Neural cell (in vitro differentiated cells): Measurements from ENCODE around the gene CARHSP1. TPM values are rescaled to one million over a fixed set of nuclear protein-coding genes. Genes with fewer than 3 reads are reported as not detected.

ENCODE experiments used
- H2AFZ ChIP-seq: fragments of 200-600, 300-800 bp; sonication (generic), shearing (Covaris generic); 2 replicates; pipeline ENCODE4 v1.6.0; 2014; ENCODE audit warnings: low read depth, mild to moderate bottlenecking, antibody characterized with exemption, low read length, moderate library complexity
- H3F3A ChIP-seq: fragments of 200-600 bp; shearing (Covaris generic); 2 replicates; pipeline ENCODE4 v1.6.1; 2016; ENCODE audit warnings: mild to moderate bottlenecking, moderate library complexity, mixed read lengths, antibody characterized with exemption, low read length; ENCODE audit not compliant: insufficient read depth, poor library complexity, severe bottlenecking
- H3K27ac ChIP-seq: fragments of 200-600, 300-800 bp; sonication (generic), shearing (Covaris generic); 2 replicates; pipeline ENCODE4 v1.5.1; 2014; ENCODE audit warnings: mild to moderate bottlenecking, low read length, moderate library complexity
- H3K27me3 ChIP-seq: fragments of 300-800, 200-600 bp; sonication (generic), shearing (Covaris generic); 2 replicates; pipeline ENCODE4 v1.6.0; 2014; ENCODE audit warnings: mild to moderate bottlenecking, low read depth, low read length, moderate library complexity; ENCODE audit not compliant: insufficient read depth
- H3K36me3 ChIP-seq: fragments of 300-800, 200-600 bp; sonication (generic), shearing (Covaris generic); 2 replicates; pipeline ENCODE4 v1.5.1; 2014; ENCODE audit warnings: mild to moderate bottlenecking, antibody characterized with exemption, low read length, moderate library complexity; ENCODE audit not compliant: insufficient read depth
- H3K4me2 ChIP-seq: fragments of 300-800, 200-600 bp; sonication (generic), shearing (Covaris generic); 2 replicates; pipeline ENCODE4 v1.6.0; 2014; ENCODE audit warnings: mild to moderate bottlenecking, low read length
- H3K4me3 ChIP-seq: fragments of 300-800, 200-600 bp; sonication (generic), shearing (Covaris generic); 2 replicates; pipeline ENCODE4 v1.5.1; 2014; ENCODE audit warnings: mild to moderate bottlenecking, low read length, moderate library complexity
- H3K79me2 ChIP-seq: fragments of 200-600 bp; shearing (Covaris generic); replicated peaks from 2 replicates; pipeline ENCODE4 v1.6.0; 2014; ENCODE audit warnings: mild to moderate bottlenecking, low read length, moderate library complexity; ENCODE audit not compliant: insufficient read depth
- H3K9ac ChIP-seq: fragments of 300-800, 200-600 bp; sonication (generic), shearing (Covaris generic); 2 replicates; pipeline ENCODE4 v1.6.1; 2016; ENCODE audit warnings: mild to moderate bottlenecking, low read length, mixed read lengths
- H3K9me2 ChIP-seq: fragments of 200-600 bp; shearing (Covaris generic); 2 replicates; pipeline ENCODE4 v1.6.1; 2016; ENCODE audit warnings: mild to moderate bottlenecking, low read length, mixed read lengths; ENCODE audit not compliant: insufficient read depth
- H3K9me3 ChIP-seq: fragments of 200-600, 300-800 bp; sonication (generic), shearing (Covaris generic); 2 replicates; pipeline ENCODE4 v1.6.1; 2016; ENCODE audit warnings: mild to moderate bottlenecking, mixed run types, low read length, moderate library complexity, mixed read lengths
- H4K20me1 ChIP-seq: fragments of 200-600 bp; shearing (Covaris generic); 2 replicates; pipeline ENCODE4 v1.6.1; 2016; ENCODE audit warnings: mild to moderate bottlenecking, mixed run types; ENCODE audit not compliant: insufficient read depth
- CTCF ChIP-seq: fragments of 450-650 bp; IDR thresholded peaks from 2 replicates; pipeline ENCODE4 v1.5.1; 2014; ENCODE audit warnings: antibody characterized with exemption, mild to moderate bottlenecking, moderate library complexity; ENCODE audit not compliant: poor library complexity, severe bottlenecking
- EP300 ChIP-seq: fragments of 450-650 bp; conservative IDR thresholded peaks from 2 replicates; pipeline ENCODE4 v1.6.1; 2014; ENCODE audit warnings: antibody characterized with exemption, mild to moderate bottlenecking, moderate library complexity; ENCODE audit not compliant: poor library complexity, severe bottlenecking
- EZH2 ChIP-seq: fragments of 200-600, 300-800 bp; shearing (Covaris generic), sonication (generic); IDR thresholded peaks from 2 replicates; pipeline ENCODE4 v1.6.1; 2014; ENCODE audit warnings: antibody characterized with exemption, low read length, borderline replicate concordance, mild to moderate bottlenecking; ENCODE audit not compliant: insufficient read depth, poor library complexity, severe bottlenecking
- MXI1 ChIP-seq: fragments of 450-650 bp; conservative IDR thresholded peaks from 2 replicates; pipeline ENCODE4 v1.6.1; 2014; ENCODE audit warnings: antibody characterized with exemption, mild to moderate bottlenecking; ENCODE audit not compliant: poor library complexity, severe bottlenecking
- POLR2AphosphoS5 ChIP-seq: IDR thresholded peaks from 2 replicates; pipeline ENCODE4 v1.6.1; 2012
- RAD21 ChIP-seq: fragments of 450-650 bp; conservative IDR thresholded peaks from 2 replicates; pipeline ENCODE4 v1.6.1; 2014; ENCODE audit warnings: antibody characterized with exemption, mild to moderate bottlenecking, moderate library complexity
- REST ChIP-seq: IDR thresholded peaks from 2 replicates; pipeline ENCODE4 v1.6.1; 2012; ENCODE audit warnings: borderline replicate concordance
- SMC3 ChIP-seq: fragments of 450-650 bp; conservative IDR thresholded peaks from 2 replicates; pipeline ENCODE4 v1.6.1; 2014; ENCODE audit warnings: antibody characterized with exemption, mild to moderate bottlenecking, moderate library complexity; ENCODE audit not compliant: poor library complexity
- TAF1 ChIP-seq: IDR thresholded peaks from 2 replicates; pipeline ENCODE4 v1.6.1; 2012; ENCODE audit warnings: low read depth
- polyA plus RNA-seq: library from polyadenylated mRNA; depleted of rRNA; stranded (reverse); fragments of >200 nt; gene quantifications from 2 replicates; pipeline ENCODE4 v1.2.3, GENCODE V29; 2014

CARHSP1 gene
- polyA plus RNA-seq, 1 donor from 2014 or later: 102 TPM

- H3K4me3 ChIP-seq: no peak overlapping the region
- H3K9me3 ChIP-seq: no peaks in the 10 kb centered on the region
- H4K20me1 ChIP-seq: no peaks in the 10 kb centered on the region
- H3K27me3 ChIP-seq: no peaks in the 10 kb centered on the region
- no peak for TF ChIP-seq MXI1
- TF ChIP-seq TAF1: no peak
- no peak for TF ChIP-seq SMC3
- TF ChIP-seq CTCF: no peak
- no peak for TF ChIP-seq EP300
- no peak for TF ChIP-seq REST
- no peak for TF ChIP-seq POLR2AphosphoS5
- no peak for TF ChIP-seq EZH2
- H2AFZ ChIP-seq: no peak overlapping the region
- no peak overlapping the region for H3K9ac ChIP-seq
- no peaks in the 10 kb centered on the region for H3K79me2 ChIP-seq
- no peaks in the 10 kb centered on the region for H3K36me3 ChIP-seq
- H3K4me2 ChIP-seq: no peak overlapping the region
- H3K9me2 ChIP-seq: no peaks in the 10 kb centered on the region
- no peaks in the 10 kb centered on the region for H3F3A ChIP-seq
- no peak overlapping the region for H3K27ac ChIP-seq
Measured at GRCh38 chr16:8888951-8889892, 20.4 kb upstream of the CARHSP1 start.

- Histone ChIP-seq H3F3A (no peaks in the 10 kb centered on the region), H3K9me2 (no peaks in the 10 kb centered on the region), H3K9me3 (no peaks in the 10 kb centered on the region), H3K4me2 (no peak overlapping the region), H3K27ac (no peak overlapping the region), H3K27me3 (no peaks in the 10 kb centered on the region), H4K20me1 (no peaks in the 10 kb centered on the region), H3K79me2 (no peaks in the 10 kb centered on the region), H2AFZ (no peak overlapping the region), H3K9ac (no peak overlapping the region), H3K36me3 (no peaks in the 10 kb centered on the region), H3K4me3 (no peak overlapping the region)
- TF ChIP-seq MXI1 (no peak), EZH2 (no peak), REST (no peak), POLR2AphosphoS5 (no peak), EP300 (no peak), RAD21 (no peak), TAF1 (no peak), CTCF (no peak), SMC3 (no peak)
Measured at GRCh38 chr16:8887952-8888560, 19.2 kb upstream of the CARHSP1 start.
